Fibroblast of mammary gland (primary cell): ENCODE results near the gene TNS3.
A peak's percentile ranks its signal among the peaks of the same experiment; 100 is the strongest.

Source experiments
- DNase-seq: peaks from one replicate; pipeline ENCODE4 v3.0.0-alpha.2; 2010; ENCODE audit warnings: low read depth
- H3K4me3 ChIP-seq: 2 replicates; pipeline ENCODE4 v1.5.1; 2011; ENCODE audit warnings: low read depth, mild to moderate bottlenecking, low read length, moderate library complexity; ENCODE audit not compliant: control insufficient read depth
- CTCF ChIP-seq: conservative IDR thresholded peaks from 2 replicates; pipeline ENCODE4 v1.5.1; 2011; ENCODE audit warnings: low read depth, low read length, inconsistent platforms; ENCODE audit not compliant: control insufficient read depth, insufficient read depth

Gene TNS3

GRCh38 chr7:47576031-47576865 lies 5.7 kb downstream of the TNS3 start:
- H3K4me3 ChIP-seq, result no peak overlapping the region
- no peak for TF ChIP-seq CTCF
- peak; percentile 58 for DNase-seq

- H3K4me3 ChIP-seq, result no peak overlapping the region
- DNase-seq, result no peak
- no peak for TF ChIP-seq CTCF
These were observed 7.2 kb downstream of the TNS3 start for GRCh38 chr7:47574482-47575329.

- H3K4me3 ChIP-seq, result no peak overlapping the region
- no peak for TF ChIP-seq CTCF
- peak; percentile 94 for DNase-seq
These were observed 8.0 kb downstream of the TNS3 start for GRCh38 chr7:47573758-47574481.

GRCh38 chr7:47572939-47573757 lies 8.8 kb downstream of the TNS3 start:
- no peak for DNase-seq
- no peak for TF ChIP-seq CTCF
- no peak overlapping the region for H3K4me3 ChIP-seq

GRCh38 chr7:47572094-47572445 lies 9.8 kb downstream of the TNS3 start:
- DNase-seq, result no peak
- TF ChIP-seq CTCF, result no peak
- no peak overlapping the region for H3K4me3 ChIP-seq
